Stimulated activated effector memory CD8-positive, alpha-beta T cell treated with anti-CD3 and anti-CD28 coated beads, Interleukin-12 subunit alpha, Interleukin-12 subunit beta, amount 100 ng/mL, for 72 hours (primary cell): Measurements from ENCODE around the gene COG1.

Experiments
- ATAC-seq: fragments of 150-1000 bp; cut with Tn5 transposase; 2 replicates; pipeline ENCODE4 v1.10.0; 2021
- DNase-seq, 2 donors: peaks; one replicate each; pipeline ENCODE4 v3.0.0; 2021 to 2022; ENCODE audit warnings: low spot score in 2 of 2
- H3K27ac Mint-ChIP-seq: one replicate; pipeline ENCODE4 v1.8.0; 2022; ENCODE audit warnings: mild to moderate bottlenecking, mixed read lengths
- H3K36me3 Mint-ChIP-seq: one replicate; pipeline ENCODE4 v1.8.0; 2022; ENCODE audit warnings: mild to moderate bottlenecking, mixed read lengths
- H3K4me1 Mint-ChIP-seq: one replicate; pipeline ENCODE4 v1.8.0; 2022; ENCODE audit warnings: mixed read lengths
- H3K4me3 Mint-ChIP-seq: one replicate; pipeline ENCODE4 v1.8.0; 2022; ENCODE audit warnings: mild to moderate bottlenecking, mixed read lengths
- H3K9me3 Mint-ChIP-seq: one replicate; pipeline ENCODE4 v1.8.0; 2022; ENCODE audit warnings: mixed read lengths

COG1 gene

GRCh38 chr17:73256220-73256619, 63.4 kb downstream of the COG1 start:
- no peaks in the 10 kb centered on the region for H3K4me1 Mint-ChIP-seq
- no peak for ATAC-seq
- no peak overlapping the region for H3K4me3 Mint-ChIP-seq

DNA sequence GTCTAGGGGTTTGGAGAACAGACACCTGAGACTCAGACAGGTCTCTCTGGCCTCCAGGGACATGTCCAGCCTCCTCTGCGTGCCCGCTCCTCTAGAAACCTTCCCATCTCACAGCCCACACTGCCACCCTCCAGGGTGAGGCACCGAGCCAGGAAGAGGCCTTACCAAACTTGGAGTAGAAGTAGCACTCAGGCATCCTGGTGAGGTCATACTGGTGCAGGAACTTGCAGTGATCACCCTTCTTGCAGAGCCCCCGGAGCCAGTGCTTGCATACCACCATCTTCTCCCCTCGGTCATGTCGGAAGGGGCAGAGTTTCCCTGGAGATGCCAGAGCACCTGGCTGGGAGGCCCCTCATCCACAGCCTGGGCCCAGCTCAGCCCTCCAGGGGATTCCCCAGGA, 64.7 kb downstream of the COG1 start:
- ATAC-seq = no peak
- H3K27ac Mint-ChIP-seq = no peak overlapping the region
- no peaks in the 10 kb centered on the region for H3K36me3 Mint-ChIP-seq
- no peaks in the 10 kb centered on the region for H3K4me1 Mint-ChIP-seq
- no peak overlapping the region for H3K4me3 Mint-ChIP-seq
- no peaks in the 10 kb centered on the region for H3K9me3 Mint-ChIP-seq
- DNase-seq = no peak

More at GRCh38 chr17:73256220-73256619, 63.4 kb downstream of the COG1 start:
- DNase-seq = no peak
- no peaks in the 10 kb centered on the region for H3K9me3 Mint-ChIP-seq
- no peak overlapping the region for H3K27ac Mint-ChIP-seq
- H3K36me3 Mint-ChIP-seq = no peaks in the 10 kb centered on the region
